SK-N-SH (cell line): Measurements from ENCODE around the gene CSRP3.

ENCODE experiments used
- CTCF ChIP-seq: fragments of 200-600 bp; sonication (generic); IDR thresholded peaks from 2 replicates; pipeline ENCODE4 v1.6.1; 2017; ENCODE audit warnings: antibody characterized with exemption, mild to moderate bottlenecking, moderate library complexity
- EP300 ChIP-seq, 2 experiments: IDR thresholded peaks; 2 replicates each; pipeline versions ENCODE4 v1.4.0 to v1.6.1; 2012; ENCODE audit warnings: borderline replicate concordance in 1 of 2, low read depth in 1 of 2, low read length in 1 of 2
- MXI1 ChIP-seq: IDR thresholded peaks from 2 replicates; pipeline ENCODE4 v1.6.1; 2012; ENCODE audit warnings: mild to moderate bottlenecking, low read depth, low read length, improper control_type of control experiment
- POLR2AphosphoS5 ChIP-seq: IDR thresholded peaks from 2 replicates; pipeline ENCODE4 v1.6.1; 2012; ENCODE audit warnings: low read depth, low read length
- SMC3 ChIP-seq: IDR thresholded peaks from 2 replicates; pipeline ENCODE4 v1.6.1; 2012; ENCODE audit warnings: low read depth, low read length, improper control_type of control experiment
- TF ChIP-seq, protein P1 (sequence below): IDR thresholded peaks from 2 replicates; pipeline ENCODE4 v1.4.0; 2012; ENCODE audit warnings: low read depth, borderline replicate concordance

- TF ChIP-seq CTCF (no peak), POLR2AphosphoS5 (no peak), EP300 (IDR thresholded peaks at IDR 0.05; ENCODE audit: borderline replicate concordance in 1 of 2, low read depth in 1 of 2, low read length in 1 of 2) (no peak), MXI1 (no peak), SMC3 (no peak)
- TF ChIP-seq, protein P1, sequence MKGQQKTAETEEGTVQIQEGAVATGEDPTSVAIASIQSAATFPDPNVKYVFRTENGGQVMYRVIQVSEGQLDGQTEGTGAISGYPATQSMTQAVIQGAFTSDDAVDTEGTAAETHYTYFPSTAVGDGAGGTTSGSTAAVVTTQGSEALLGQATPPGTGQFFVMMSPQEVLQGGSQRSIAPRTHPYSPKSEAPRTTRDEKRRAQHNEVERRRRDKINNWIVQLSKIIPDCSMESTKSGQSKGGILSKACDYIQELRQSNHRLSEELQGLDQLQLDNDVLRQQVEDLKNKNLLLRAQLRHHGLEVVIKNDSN = no peak
These were observed 24.8 kb upstream of the CSRP3 start for GRCh38 chr11:19226378-19227195.
